ENCODE measurements around the gene NECAB3.
A peak's percentile ranks its signal among the peaks of the same experiment; 100 is the strongest.

NECAB3 gene

DNA sequence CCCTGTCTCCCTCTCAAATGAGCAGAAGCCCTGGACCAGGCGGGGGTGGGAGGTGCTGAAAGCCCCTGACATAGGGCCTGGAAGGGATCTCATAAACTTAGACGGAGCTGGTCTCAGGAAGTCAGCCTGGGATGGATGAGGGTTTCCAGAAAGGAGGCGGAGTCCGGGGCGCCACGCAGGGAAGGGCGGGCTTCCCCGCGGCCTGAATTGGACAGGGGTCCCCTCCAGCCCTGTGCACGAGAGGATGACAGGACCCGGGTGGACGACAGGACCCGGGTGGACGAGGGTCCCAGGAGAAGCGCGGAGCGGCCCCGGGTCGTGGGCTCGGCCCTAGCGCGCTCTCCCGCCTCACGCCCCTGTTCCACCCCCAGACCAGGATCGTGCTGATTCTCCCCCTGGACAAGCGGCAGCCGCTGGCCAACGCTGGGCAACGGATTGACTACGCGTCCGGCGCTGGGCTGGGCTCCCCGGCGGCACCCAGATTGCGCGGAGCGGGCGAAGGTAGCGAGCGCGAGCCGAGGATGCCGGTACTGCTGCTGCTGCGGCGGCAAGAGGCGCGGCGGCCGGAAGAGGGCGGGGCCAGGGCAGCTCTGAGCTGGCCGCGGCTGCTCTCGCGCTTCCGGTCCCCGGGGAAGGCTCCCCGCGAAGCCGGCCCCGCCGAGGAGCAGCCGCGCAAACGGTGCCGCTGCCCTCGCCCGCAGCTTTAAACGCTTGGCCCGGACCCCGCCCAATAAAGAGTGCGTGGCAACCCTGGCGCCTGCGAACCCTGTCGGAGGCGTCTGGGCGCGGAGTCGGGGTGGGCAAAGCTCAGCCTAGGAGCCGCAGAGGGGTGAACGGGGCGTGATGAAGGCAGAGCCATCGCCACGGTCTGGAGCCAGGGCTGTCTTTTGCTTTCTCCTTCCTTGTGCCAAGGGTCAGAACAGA lies 10.8 kb downstream of the NECAB3 start:
- peak; percentile 65 for DNase-seq

DNA sequence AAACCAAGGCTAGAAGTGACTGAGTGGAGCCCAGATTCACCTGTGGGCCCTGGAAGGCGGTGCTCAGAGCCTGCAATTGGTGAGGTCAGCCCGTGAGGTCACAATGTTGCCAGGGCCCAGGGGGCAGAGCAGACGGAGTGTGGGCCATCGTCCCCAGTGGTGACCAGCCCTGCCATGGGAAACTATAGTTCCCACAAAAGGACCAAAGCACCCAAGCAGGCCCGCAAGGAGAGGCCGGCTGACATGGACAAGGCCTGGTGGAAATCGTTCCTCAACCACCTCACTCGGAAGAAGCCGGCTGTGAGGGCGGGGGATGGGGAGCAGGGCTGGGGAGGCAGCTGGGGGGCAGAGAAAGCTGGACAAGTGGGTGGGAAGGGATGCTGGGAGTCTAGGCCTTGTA lies 12.1 kb downstream of the NECAB3 start, which contains the start of gene C20orf144:
Gene C20orf144, plus strand, starts transcription at position 156 of the 400 bp plus-strand sequence. Its CDS starts 19 bp downstream, at position 175.
- no peak for DNase-seq

DNA sequence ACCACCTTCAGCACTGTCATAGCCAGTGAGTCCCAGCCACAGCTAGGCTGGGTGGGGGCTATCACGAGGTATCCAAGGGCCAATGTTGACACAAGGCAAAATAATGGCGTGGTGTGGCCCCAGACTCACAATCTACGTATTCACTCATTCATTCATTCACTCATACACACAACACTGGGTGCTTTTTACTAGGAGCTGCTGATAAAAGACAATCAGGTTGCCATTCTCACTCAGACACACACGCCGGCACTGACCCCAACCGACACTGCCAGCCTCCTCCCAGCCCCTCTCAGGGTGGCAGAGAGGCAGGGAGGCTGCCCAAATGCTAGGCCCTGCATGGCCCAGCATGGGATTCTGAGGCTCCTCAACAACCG lies 13.6 kb downstream of the NECAB3 start:
- no peak for DNase-seq

DNA sequence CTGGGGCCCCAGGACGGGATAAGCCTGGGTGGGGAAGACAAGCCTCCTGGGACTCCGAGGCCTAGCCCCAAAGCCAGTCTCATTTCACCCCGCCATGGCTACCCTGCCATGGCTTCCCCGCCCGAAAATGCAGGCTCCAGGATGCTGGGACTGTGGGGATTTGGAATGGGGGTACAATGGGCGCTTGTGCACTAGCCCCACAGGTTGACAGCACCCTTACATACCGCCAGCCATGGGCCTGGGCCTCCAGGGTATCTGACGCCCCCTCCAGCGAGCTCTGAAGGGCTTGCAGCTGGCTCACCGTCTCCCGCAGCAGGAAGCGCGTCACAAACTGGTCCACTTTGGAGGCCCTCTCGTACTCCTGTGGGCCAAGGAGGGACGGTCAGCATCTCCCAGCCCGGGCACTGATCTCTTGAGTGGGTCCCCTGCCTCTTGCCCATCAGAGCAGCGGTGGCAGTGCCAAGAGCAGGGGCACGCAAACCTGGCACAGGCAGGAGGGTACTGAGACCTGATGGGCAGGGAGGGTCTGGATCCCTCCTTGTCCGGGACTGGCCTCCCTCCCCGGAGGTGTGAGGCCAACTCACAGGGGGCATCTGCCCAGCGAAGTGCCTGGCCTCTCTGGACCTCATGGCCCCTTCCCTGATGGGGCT lies 14.1 kb downstream of the NECAB3 start:
- no peak for DNase-seq

DNA sequence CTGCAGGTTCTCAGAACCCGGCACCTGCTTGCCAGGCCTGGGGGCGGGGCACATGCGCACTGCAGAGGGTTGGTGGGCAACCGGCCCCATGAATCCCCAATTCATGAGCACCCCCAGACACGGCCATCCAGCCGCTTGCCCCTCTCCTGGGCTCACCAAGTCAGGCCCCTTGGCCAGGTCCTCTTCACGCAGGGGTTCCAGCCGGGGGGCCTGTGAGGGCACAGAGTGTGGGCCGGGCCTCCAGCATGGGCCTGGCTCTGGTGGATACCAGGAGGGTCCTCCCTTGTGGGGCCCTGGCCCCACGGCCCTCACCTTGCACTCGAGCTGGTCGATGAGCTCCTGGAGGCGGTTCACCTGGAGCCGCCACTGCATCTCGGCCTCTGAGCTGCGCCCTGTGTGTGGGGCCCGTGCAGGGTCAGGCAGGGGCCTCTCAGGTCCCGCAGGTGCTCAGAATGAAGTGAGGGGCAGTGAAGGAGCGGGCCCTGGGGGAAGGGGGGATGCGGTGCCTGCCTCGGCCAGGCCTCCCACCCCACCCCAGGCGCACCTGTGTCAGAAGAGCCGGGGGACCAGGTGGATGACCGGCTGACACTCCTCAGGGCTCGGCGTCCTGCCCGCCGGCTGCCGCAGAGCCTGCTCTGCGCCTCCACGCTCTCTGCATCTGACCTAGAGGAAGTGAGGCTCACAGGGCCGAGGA lies 14.7 kb downstream of the NECAB3 start:
- DNase-seq = no peak

DNA sequence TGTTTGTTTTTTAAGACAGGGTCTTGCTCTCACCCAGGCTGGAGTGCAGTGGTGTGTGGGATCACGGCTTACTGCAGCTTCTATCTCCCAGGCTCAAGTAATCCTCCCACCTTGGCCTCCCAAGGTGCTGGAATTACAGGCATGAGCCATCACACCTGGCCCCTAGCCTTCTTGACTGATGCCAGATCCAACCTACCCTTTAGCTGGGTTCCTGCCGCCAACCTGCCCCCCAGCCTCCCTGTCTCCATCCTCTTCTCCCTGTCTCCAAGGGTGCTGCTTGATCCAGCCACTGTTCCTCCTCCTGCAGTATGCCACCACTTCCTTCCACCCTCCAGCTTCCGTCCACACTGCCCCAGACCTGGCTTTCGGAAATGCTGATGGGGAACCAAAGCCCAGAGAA lies 15.3 kb downstream of the NECAB3 start:
- no peak for DNase-seq

DNA sequence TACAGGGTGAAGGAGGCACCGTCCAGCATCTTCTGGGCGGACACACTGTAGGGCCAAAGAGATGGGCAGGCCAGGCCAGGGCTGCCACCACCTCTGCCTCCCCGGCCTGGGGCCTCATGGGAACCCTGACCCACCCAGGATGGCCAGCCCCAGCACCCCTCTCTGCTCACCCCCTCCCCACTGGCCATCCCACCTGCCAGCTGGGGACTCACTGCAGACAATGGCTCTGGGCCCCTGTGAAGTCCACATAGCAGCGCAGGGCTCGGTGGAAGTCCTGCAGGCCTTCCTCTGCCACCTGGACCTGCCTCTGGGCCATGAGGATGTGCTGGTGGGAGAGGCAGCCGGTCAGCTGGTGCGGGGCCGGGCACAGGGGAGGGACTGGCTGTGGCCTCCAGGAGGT lies 15.7 kb downstream of the NECAB3 start:
- no peak for DNase-seq

DNA sequence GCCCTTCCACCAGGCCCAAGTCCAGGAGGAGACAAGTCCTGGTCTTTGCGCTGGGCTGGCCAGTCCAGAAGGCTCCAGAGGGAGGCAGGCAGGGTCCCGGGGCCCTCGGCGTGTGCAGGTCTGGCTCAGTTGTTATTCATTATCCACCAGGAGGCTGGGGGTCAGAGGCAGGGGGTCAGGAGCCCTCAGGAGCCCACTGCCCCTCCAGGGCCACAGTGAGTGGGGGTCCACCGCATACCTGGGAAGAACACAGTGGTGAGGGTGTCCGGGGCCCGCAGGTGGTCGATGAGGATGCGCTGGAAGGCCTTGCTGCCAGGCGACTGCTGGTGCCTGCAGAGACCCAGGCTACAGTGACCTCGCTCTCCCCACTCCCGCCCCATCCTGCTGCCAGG lies 16.5 kb downstream of the NECAB3 start:
- DNase-seq = no peak

DNA sequence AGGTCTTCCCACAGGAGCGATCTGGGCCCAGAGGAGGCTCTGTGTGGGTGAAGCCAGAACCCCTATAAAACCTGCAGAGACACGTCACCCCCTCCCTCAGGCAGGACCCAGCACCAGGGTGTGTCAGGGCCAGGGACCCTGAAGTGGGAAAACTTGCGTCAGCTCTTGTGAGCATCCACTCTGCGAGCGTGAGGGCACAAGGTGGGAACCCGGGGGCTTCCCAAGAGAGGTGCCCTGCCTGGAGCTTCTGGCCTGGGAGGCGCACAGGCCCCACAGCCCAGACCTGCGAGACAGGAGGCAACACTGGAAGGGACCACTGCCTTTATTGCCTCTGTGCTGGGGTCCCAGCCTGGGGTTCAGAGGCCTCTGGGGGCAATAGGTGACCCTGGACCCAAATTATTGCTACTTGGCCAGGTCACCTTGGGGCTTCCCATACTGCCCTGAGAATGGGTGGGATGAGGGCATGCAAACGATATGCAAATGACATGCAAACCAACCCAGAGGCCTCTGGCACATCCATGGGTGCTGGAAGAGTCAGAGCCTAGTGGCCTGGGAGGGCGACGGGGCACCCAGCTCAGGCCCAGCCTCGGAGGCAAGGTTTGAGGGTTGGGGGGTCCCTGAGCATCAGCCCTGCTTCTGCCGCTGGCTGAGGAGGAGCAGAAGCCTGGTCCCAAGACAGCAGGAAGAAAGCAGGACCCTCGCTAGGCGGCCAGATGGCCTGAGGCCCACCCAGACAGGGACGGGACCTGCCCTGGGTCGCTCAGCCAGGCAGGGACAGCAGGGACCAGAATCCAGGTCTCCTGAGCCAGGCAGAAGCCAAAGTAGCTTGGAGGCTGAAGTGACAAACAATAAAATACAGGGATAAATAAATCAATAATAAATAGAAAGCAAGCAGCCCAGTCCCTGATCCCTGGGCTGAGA lies 17.2 kb downstream of the NECAB3 start:
- DNase-seq = no peak

DNA sequence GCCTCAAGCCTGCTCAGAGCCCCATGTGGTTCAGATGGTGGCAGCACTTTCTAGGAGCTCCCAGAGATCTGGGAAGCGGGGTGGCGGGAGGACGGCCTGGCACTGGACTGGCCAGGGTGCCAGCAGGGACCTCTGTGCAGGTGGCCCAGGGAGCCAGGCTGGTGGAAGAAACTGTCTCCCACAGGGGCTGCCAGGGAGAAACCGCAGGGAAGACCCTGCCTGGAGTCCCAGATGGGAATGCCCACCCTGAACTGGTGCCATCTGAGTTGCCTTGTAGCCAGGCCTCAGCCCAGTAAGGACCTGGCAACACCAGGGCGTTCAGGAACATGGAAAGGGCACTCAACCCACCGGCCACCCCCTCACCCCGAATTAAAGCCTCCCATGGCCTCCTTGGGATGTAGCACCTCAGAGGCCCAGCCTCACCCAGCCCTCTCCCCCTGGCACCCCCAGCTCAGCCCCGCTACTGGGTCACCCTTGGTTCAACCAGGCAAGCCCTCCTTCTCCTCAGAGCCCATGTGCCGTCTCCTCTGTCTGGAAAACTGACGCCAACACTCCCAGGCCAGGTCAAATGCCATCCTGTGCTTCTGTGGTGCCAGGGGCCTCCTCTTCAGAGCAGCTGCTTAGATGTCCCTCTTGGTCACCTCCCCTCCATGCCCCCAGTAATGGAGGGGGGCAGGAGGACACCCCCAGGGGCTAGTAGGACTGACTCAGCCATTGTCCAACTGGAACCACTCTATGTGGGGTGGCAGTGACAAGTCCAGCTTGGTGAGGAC lies 18.0 kb downstream of the NECAB3 start:
- no peak for DNase-seq

DNA sequence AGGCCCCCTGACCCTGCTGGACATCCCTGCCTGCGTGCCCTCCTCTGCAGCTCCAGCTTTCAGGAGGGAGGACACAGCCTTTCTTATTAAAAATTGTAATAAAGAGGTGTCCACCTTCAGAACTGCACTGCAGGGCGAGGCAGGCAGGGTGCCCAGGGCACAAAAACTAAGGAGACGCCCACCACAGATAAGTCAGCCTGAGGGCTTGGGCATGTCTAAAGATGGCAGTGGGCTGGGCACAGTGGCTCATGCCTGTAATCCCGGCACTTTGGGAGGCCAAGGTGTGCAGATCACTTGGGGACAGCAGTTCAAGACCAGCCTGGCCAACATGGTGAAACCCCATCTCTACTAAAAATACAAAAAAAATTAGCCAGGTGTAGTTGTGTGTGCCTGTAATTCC lies 19.1 kb downstream of the NECAB3 start:
- DNase-seq = no peak

DNA sequence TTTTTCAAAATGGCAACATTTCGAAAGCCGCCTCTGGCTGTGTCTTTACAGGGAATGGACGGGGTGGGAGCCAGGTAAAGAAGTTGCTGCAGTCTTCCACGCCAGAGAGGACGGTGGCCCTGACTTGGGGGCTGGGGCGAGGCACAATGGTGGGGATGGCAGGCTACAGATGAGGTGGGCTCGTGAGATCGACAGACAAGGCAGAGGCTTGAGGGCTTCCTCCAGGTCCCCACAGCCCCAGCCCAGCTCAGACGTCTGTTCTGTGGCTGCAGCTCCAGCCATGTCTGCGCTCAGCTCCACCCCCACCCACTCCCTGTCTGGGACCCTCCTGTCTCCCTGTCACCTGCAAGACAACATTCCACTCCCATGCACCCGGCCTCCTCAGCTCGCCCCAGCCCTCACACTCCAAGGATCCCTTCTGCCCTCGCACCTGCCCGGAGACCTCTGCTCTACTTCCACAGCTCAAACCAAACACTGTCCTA lies 19.5 kb downstream of the NECAB3 start:
- DNase-seq = no peak

DNA sequence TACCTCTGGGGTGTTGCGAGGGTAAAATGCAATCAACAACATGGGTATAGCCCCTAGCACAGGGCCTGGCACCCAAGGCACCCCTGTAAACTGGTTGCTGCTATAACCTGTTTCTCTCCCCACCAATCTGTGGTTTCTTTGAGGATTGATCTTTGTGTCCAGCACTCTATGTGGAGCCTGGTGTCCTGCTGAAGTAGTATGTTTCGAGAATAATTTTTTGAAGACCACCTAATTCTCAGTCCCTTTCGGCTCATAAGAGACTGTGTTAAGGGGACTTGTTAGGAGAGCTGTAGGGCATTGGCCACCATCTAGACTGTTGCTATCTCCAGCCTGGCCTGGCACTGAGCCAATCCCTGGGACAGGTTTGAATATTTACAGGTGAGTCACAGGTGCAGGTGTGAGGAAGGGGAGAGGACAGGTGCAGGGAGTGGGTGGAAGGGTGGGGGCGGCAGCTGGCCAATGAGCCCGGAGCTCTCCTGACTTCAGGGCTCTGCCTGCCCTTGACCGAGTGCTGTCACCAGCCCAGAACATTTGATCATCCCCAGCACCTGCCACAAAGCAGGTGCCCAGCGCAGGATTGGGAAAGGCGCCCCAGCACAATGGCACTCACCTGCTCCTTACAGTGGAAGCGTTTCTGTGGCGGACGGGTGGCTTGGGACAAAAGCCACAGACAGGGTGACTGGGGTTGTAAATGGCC lies 20.2 kb downstream of the NECAB3 start:
- no peak for DNase-seq

DNA sequence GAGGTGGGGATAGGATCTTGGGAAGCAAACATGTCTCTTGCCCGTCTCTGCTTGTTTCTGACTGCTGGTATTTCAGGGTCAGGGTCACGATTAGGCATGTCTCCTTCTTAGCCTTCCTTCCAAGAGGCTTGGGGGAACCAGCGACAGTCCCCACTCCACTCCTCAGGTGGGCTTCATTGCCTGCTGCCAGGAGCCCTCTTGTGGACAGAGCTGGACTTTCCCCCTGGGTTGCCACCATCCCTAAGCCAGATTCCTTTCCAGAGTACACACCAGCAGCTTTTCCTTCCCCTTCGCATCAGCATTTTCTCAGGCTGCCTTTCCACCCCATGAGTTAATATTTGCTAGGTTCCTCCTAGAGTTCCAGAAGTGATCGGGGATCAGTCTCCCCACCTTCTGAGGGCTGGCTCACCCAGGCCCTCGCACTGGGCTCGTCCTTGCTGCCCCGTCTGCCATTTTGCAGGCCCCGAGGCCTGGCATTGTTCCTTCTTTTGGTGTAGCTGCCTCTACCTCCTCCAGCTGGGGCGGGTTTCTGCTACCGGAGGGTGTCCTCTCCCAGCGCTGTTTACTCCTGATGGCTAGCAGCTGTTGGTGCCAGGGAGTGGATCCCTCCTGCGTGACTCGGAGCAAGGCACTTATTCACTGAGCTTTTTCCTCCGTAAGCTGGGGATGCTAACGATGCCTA lies 20.9 kb downstream of the NECAB3 start:
- no peak for DNase-seq

DNA sequence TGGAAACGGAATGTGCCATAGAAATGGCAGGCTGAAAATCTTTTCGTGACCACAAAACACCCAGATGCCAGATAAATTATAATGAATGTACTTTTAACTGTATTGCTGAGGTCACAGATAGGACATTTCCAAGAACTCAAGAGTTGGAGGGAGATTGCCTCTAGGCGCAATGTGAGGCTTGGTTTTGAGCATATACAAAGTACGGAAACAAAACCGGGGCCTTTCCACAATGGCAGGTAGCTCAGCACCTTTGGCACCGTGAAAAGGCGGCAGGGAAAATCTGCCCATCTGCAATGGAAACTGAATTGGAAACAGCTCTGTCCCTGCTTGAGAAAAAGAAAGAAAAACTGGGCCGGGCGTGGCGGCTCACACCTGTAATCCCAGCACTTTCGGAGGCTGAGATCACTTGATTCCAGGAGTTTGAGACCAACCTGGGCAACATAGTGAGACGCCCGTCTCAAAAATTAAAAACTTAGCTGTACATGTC lies 22.6 kb downstream of the NECAB3 start:
- DNase-seq = no peak

DNA sequence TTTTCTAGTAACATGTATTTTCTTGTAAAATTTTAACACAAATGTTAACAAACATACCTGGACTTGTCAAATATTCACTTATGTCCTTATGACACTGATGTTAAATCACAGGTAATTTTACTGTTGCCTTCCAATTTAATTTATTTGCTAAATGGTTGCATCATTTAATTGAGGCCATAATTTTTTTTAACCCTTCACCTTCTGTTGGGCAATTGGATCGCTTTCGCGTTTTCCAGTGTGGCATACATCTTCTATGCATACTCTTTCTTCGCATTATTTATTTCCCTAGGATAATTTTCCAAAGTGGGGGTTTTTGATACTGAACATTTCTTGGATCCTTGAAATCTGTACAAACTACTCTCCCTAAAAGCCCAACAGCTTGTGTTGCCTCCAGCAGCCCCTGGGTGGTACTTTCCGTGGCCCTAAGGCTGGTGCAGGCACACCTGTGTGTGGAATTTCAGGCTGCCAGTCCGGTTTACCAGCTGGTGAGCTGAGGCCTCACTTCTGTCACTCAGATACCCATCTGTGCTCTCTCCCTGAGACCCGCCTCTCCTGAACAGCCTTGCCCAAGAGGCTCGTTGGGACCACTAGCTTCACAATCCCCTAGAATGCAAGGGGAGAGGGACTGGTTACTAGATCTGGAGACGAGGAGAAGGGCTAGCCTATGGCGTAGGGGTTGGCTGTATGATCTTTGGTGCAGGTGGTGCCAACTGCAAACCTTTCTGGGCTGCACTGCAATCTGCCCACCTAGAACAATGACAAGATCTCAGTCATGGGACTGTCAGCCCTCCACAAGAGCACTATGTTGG lies 23.3 kb downstream of the NECAB3 start:
- DNase-seq = no peak

DNA sequence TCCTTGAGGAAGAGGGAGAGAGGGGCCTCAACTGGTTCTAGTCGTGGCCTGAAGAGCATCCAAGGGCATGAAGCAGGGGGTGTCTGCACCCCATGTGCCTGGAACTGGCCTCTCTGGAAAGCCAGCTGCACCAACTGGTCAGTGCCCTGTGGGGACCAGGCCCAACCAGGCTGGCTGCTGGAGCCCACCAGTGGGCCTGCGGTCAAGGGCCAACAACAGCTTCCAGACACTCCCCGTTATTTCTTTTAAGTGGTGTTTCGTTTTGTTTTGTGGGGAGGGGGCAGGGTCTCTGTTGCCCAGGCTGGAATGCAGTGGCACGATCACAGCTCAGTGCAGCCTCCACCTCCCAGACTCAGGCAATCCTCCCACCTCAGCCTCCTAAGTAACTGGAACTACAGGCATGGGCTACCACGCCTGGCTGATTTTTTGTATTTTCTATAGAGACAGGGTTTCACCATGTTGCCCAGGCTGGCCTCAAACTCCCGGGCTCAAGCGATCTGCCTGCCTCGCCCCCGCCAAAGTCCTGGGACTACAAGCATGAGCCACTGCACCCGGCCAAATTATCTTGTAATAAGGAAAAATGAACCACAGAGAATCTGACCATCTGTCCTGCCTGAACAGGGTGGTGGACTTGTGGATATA lies 24.0 kb downstream of the NECAB3 start:
- no peak for DNase-seq

DNA sequence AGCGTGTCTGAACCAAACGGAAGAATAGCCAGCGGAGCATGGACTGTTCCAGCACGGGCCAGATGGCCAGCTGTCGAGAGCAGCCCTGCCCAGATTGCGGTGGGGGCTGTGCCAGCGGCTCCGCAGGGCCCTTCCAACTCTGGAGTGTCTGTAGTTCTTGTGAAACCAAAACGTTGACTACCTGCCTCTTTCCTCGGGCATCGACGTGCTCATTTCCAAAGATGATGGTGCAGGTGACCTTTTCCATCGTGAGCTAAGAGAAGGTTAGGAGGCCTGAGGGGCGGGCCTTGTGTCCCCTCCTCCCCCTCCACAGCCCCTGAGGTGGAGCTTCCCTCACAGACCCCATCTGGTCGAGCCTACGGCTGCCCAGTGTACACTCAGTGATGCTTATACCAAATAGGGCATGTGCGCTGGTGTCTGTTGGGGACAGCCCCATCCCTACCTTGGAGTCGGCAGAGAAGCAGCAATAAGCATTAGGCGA lies 25.0 kb downstream of the NECAB3 start:
- no peak for DNase-seq

Data from activated T-cell treated with anti-CD3 and anti-CD28 coated beads for 4 hours (primary cell).